HUDEP-2 (cell line): ENCODE measurements around the gene ZNF609.
"Not testable (repeated sequence)": the region's sequence is repeated elsewhere in the genome, so short reads cannot be mapped to it uniquely, and the experiment has no call there.

Experiments
- DNase-seq, 76 experiments: peaks; one replicate each; lab custom pipeline; 2025; ENCODE audit not compliant: unreplicated experiment in 76 of 76; lab: John Stamatoyannopoulos, UW

Gene ZNF609

DNA sequence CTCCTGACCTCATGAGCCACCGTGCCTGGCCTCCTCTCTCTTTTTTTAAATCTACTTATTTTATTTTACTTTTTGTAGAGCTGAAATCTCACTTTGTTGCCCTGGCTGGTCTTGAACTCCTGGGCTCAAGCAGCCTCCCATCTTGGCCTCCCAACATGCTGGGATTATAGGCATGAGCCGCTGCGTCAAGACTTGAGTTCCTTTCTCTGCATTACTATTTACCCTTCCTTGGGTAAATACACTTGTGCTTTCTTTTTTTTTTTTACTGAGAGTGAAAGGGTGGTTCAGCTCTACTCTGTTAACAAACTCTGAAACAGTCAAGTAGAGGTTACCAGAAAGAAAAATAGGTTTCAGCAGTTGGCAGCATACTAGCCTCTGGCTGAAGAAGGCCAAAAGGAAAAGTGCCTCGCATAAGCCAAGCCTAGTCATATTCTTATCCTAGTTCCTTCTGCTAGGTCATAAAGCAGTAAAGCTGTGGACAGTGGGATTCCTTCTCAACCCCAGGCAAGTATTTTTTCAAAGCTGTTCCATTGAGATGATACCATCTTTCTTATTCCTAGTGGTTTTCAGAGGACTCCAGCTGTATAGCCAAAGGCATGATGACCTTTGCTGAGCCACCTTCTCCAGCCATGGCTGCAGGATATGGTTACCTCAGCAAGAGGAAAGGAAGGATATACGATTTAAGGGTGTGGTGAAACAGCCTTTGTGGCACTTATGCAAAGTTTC, 179.9 kb downstream of the ZNF609 start:
- DNase-seq = no peak

DNA sequence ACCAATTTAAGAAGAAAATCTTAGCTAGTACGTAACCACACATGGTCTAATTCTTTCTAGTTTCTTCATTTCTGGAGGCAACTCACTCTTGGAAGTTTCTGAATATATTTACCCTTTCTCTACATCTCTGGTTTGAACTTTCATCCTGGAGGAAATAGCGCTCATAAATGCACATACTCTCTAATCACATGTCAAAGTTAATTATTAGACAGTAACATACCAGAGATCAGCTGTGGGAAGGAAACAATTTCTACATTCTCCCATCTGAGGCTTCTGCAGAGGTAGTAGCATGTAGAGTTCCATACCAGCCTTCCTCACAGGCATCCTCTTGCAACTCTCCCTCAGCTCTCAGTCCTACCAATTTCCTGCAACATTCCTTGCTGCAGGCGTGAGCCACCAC, 182.5 kb downstream of the ZNF609 start:
- DNase-seq = no peak

GRCh38 chr15:64643685-64644084, 183.3 kb downstream of the ZNF609 start:
- no peak for DNase-seq

- DNase-seq = not testable (repeated sequence)
Measured at GRCh38 chr15:64644811-64645210, 184.4 kb downstream of the ZNF609 start.

DNA sequence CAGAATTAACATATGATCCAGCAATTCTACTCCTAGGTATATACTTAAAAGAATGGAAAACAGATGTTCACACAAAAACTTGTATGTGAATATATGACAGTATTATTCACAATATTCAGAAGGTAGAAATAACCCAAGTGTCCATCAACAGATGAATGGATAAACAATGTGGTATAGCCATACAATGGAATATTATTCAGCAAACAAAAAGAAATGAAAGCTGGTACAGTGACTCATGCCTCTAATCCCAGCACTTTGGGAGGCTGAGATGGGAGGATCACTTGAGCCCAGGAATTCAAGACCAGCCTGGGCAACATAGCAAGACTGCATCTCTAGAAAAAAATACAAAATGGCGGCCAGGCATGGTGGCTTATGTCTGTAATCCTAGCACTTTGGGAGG, 185.6 kb downstream of the ZNF609 start:
- no peak for DNase-seq

- no peak for DNase-seq
Measured at GRCh38 chr15:64647367-64647766, 187.0 kb downstream of the ZNF609 start.

GRCh38 chr15:64650552-64650951, 190.2 kb downstream of the ZNF609 start:
- DNase-seq = no peak

DNA sequence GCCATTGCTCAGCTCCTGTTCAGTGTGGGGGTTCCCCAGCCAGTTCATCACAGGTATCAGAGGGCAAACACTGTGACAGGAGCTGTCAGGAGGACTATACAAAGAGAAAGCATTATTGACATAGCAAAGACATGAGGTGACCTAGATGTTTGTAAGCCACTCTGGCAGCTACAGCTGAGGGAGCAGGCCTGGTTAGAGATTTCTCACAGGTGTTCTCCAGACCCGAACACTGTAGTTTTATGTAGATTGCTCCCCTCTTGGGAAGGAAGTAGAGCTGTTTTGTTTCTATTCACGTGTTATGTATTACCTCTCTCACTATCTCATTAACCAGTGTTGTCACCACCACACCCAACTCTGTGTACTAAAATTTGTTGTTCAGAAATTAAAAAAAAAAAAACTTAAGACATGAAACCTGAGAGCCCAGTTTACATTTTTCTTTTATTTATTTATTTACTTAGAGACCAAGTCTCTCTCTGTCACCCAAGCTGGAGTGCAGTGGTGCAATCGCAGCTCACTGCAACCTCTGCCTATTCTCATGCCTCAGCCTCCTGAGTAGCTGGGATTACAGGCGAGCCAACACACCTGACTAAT, 191.3 kb downstream of the ZNF609 start:
- no peak for DNase-seq

GRCh38 chr15:64653757-64654156, 193.4 kb downstream of the ZNF609 start:
- DNase-seq = peak in 4 of 76 experiments; percentile 1 to 11 (median 6)

- no peak for DNase-seq
Measured at GRCh38 chr15:64656508-64656907, 196.1 kb downstream of the ZNF609 start.

- DNase-seq = no peak
Measured at GRCh38 chr15:64665179-64665578, 204.8 kb downstream of the ZNF609 start.

- DNase-seq = no peak
Measured at GRCh38 chr15:64667736-64668161, 207.4 kb downstream of the ZNF609 start.

DNA sequence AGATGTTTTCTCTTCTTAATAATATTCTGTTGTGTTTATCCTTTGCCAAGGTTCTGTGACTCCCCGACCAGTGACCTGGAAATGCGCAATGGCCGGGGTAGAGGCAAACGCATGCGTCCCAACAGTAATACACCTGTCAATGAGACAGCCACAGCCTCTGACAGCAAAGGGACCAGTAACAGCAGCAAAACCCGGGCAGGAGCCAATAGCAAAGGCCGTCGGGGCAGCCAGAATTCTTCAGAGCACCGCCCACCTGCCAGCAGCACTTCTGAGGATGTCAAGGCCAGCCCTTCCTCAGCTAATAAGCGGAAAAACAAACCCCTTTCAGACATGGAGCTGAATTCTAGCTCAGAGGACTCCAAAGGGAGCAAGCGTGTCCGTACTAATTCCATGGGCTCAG, 213.5 kb downstream of the ZNF609 start:
- DNase-seq = no peak

- DNase-seq = no peak
Measured at GRCh38 chr15:64678126-64678819, 217.9 kb downstream of the ZNF609 start.

- no peak for DNase-seq
Measured at GRCh38 chr15:64680097-64680496, 219.7 kb downstream of the ZNF609 start.

GRCh38 chr15:64681424-64682024, 221.1 kb downstream of the ZNF609 start:
- DNase-seq = peak in 66 of 76 experiments; percentile 6 to 82 (median 48)

GRCh38 chr15:64682255-64682654, 221.9 kb downstream of the ZNF609 start:
- no peak for DNase-seq

GRCh38 chr15:64683378-64683777, 223.0 kb downstream of the ZNF609 start:
- DNase-seq = no peak

GRCh38 chr15:64685230-64685888, 225.0 kb downstream of the ZNF609 start:
- DNase-seq = no peak

DNA sequence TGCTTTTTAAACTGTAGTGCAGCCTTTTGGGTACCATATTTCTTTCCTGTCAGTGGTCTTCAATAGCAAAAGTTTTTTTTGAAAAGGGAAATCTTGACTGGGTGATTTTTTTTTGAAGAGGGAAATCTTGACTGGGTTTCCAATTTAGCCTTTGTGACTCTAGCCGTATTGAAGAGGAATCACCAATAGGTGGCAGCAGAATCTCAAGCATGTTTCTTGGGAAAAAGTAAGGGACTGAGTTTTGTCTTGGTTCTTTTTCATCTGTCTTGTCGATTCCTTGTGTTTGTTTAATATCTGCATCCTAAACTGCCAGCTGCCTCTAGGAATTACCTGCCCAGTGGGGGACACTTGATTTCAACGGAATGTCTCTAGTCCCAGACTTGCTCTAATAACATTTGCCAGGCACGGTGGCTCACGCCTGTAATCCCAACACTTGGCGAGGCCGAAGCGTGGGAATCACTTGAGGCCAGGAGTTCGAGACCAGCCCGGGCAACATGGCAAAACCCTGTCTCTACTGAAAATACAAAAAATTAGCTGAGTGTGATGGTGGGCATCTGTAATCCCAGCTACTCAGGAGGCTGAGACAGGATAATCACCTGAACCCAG, 225.9 kb downstream of the ZNF609 start:
- DNase-seq = peak in 26 of 76 experiments; percentile 4 to 54 (median 31)
